Stomach (tissue), 4 donors: ENCODE results near the gene C2CD2L.

Experiments used
- CTCF ChIP-seq, 7 experiments: fragments of 450-650 bp in 4 of 7; fragments of 200-600 bp in 3 of 7; sonication (generic) in 3 of 7; IDR thresholded peaks; one replicate each; pipeline ENCODE4 v1.5.1; 2016 to 2019; ENCODE audit warnings: antibody characterized with exemption in 7 of 7, control low read depth in 2 of 7, mild to moderate bottlenecking in 1 of 7
- EP300 ChIP-seq: sonication (generic); formaldehyde crosslinking; IDR thresholded peaks from one replicate; pipeline ENCODE4 v1.6.1; 2017; ENCODE audit warnings: antibody characterized with exemption
- POLR2AphosphoS5 ChIP-seq, 3 donors: sonication (generic); formaldehyde crosslinking; IDR thresholded peaks; one replicate each; pipeline ENCODE4 v1.6.1; 2016; ENCODE audit warnings: antibody characterized with exemption in 3 of 3

DNA sequence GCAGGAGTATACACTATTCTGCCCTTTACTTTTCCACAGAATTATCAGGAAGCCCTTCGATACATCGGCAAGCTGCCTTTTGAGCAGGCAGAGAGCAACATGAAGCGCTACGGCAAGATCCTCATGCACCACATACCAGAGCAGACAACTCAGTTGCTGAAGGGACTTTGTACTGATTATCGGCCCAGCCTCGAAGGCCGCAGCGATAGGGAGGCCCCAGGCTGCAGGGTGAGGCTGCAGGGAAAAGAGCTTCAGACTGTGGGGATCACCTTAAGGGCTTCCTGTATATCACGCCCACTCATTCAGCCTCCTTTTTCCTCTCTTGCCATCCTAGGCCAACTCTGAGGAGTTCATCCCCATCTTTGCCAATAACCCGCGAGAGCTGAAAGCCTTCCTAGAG, 29.3 kb upstream of the C2CD2L start:
- TF ChIP-seq CTCF (IDR thresholded peaks at IDR 0.05) (no peak), EP300 (no peak), POLR2AphosphoS5 (IDR thresholded peaks at IDR 0.05) (no peak)
